GM19463 (cell line): ENCODE data around the gene AP1G2.

ENCODE experiments used
- ATAC-seq: cut with Tn5 transposase; IDR thresholded peaks from one replicate; pipeline ENCODE4 v1.9.1; 2021; ENCODE audit warnings: mild to moderate bottlenecking, moderate library complexity; ENCODE audit not compliant: unreplicated experiment

The AP1G2 gene

GRCh38 chr14:23558346-23559009, 9.1 kb downstream of the AP1G2 start:
- no peak for ATAC-seq

- no peak for ATAC-seq
Measured at GRCh38 chr14:23557946-23558345, 9.6 kb downstream of the AP1G2 start.

- ATAC-seq: no peak
Measured at GRCh38 chr14:23557521-23557920, 10.1 kb downstream of the AP1G2 start.

GRCh38 chr14:23556700-23557440, 10.7 kb downstream of the AP1G2 start:
- no peak for ATAC-seq

GRCh38 chr14:23555882-23556699, 11.5 kb downstream of the AP1G2 start, which contains the start of gene THTPA:
Gene THTPA, plus strand, starts transcription at chr14:23556271. Its CDS starts 487 bp downstream, at chr14:23556758.
- ATAC-seq: peak; percentile 84

GRCh38 chr14:23555533-23555881, 12.1 kb downstream of the AP1G2 start:
- peak; percentile 2 for ATAC-seq

- ATAC-seq: peak; percentile 57
Measured at GRCh38 chr14:23551266-23552028, 16.1 kb downstream of the AP1G2 start, which contains the start of gene ZFHX2. Gene ZFHX2, minus strand, starts transcription at chr14:23551765. Its CDS starts 16,440 bp downstream, at chr14:23535325.

- ATAC-seq: no peak
Measured at GRCh38 chr14:23550812-23551265, 16.8 kb downstream of the AP1G2 start.

GRCh38 chr14:23550131-23550811, 17.3 kb downstream of the AP1G2 start:
- ATAC-seq: no peak

- ATAC-seq: no peak
Measured at GRCh38 chr14:23548351-23549318, 19.0 kb downstream of the AP1G2 start.

GRCh38 chr14:23547924-23548323, 19.7 kb downstream of the AP1G2 start:
- ATAC-seq: no peak

- no peak for ATAC-seq
Measured at GRCh38 chr14:23546450-23547035, 21.0 kb downstream of the AP1G2 start.

GRCh38 chr14:23545740-23546365, 21.7 kb downstream of the AP1G2 start:
- ATAC-seq: no peak

GRCh38 chr14:23544511-23545447, 22.8 kb downstream of the AP1G2 start:
- no peak for ATAC-seq

GRCh38 chr14:23543403-23543802, 24.2 kb downstream of the AP1G2 start:
- no peak for ATAC-seq

GRCh38 chr14:23542261-23542660, 25.3 kb downstream of the AP1G2 start:
- ATAC-seq: no peak

GRCh38 chr14:23540141-23540469, 27.5 kb downstream of the AP1G2 start:
- ATAC-seq: no peak
